ENCODE data around the gene DNAJB1. TPM values are rescaled to one million over a fixed set of nuclear protein-coding genes. Genes with fewer than 3 reads are reported as not detected.
"Not testable (repeated sequence)": the region's sequence is repeated elsewhere in the genome, so short reads cannot be mapped to it uniquely, and the experiment has no call there.

Gene DNAJB1
- total and polyA plus RNA-seq, 3 donors from 2014 or later, result 185 to 386 (median 245) TPM

DNA sequence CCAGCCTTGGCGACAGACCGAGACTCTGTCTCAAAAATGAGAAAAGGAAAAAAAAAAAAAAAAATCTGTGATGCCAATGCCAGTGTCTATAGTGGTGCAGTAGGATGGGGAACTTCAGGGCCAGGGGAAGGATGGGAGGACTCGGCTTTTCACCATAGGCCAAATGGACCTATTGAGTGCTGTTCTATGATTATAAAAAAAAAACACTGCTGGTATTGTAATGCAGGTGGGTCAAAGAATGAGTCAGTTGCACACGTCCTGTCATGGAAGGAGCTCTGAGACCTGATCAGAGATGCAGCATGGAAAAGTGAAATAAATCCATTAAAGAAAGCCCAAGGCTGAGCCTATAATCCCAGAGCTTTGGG lies 7.0 kb downstream of the DNAJB1 start:
- Histone ChIP-seq H3K36me3 (ENCODE audit: low read depth, missing control alignments) (no peaks in the 10 kb centered on the region), H3K27ac (peak overlapping the region in 1 of 2 donors; percentile 70), H3K4me3 (no peak overlapping the region), H3K27me3 (no peaks in the 10 kb centered on the region), H3K4me1 (peaks cover 19% of the 10 kb centered on the region), H3K9me3 (no peaks in the 10 kb centered on the region)
- no peak for DNase-seq
- intact Hi-C loops (cut with DNase I; ENCODE audit: low total_unique reads), result no loop called here
- WGBS, 2 donors, result 83 to 86% methylated on average over 4 of the region's 4 CpGs
- TF ChIP-seq, protein P1, sequence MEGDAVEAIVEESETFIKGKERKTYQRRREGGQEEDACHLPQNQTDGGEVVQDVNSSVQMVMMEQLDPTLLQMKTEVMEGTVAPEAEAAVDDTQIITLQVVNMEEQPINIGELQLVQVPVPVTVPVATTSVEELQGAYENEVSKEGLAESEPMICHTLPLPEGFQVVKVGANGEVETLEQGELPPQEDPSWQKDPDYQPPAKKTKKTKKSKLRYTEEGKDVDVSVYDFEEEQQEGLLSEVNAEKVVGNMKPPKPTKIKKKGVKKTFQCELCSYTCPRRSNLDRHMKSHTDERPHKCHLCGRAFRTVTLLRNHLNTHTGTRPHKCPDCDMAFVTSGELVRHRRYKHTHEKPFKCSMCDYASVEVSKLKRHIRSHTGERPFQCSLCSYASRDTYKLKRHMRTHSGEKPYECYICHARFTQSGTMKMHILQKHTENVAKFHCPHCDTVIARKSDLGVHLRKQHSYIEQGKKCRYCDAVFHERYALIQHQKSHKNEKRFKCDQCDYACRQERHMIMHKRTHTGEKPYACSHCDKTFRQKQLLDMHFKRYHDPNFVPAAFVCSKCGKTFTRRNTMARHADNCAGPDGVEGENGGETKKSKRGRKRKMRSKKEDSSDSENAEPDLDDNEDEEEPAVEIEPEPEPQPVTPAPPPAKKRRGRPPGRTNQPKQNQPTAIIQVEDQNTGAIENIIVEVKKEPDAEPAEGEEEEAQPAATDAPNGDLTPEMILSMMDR (IDR thresholded peaks at IDR 0.05), result no peak
- no peak for TF ChIP-seq POLR2A (IDR thresholded peaks at IDR 0.05)

DNA sequence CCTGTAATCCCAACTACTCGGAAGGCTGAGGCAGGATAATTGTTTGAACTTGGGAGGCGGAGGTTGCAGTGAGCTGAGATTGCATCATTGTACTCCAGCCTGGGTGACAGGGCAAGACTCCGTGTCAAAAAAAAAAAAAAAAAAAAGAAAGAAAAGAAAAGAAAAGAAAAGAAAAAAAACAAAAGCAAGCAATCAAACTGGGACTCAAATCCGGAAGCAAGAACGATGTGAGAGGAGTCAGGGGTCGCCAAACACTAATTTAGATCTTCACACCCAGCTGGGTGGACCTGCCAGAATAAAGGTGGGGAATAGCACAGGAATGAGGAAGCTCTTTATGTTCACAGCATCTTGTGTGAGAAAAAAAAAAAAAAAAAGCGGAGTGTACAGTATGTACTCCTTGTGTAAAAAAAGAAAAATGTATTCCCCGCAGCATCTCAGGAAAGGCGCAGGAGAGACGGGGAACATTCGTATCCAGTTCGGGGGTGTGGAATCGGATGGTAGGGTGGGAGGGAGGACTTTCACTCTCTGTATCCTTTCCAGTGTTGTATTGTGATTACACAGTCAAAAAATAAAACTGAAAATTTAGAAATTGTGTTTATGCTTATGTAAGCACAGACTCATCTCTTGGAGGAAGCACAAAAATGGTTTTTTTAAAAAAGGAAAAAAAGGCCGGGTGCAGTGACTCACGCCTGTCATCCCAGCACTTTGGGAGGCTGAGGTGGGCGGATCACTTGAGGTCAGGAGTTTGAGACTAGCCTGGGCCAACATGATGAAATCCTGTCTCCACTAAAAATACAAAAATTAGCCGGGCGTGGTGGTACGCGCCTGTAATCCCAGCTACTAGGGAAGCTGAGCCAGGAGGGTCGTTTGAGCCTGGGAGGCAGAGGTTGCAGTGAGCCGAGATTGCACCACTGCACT lies 7.6 kb downstream of the DNAJB1 start:
- Histone ChIP-seq H3K27me3 (no peaks in the 10 kb centered on the region), H3K4me1 (peaks cover 13% of the 10 kb centered on the region), H3K9me3 (no peaks in the 10 kb centered on the region), H3K27ac (peak overlapping the region in 1 of 2 donors; percentile 70), H3K4me3 (no peak overlapping the region), H3K36me3 (ENCODE audit: low read depth, missing control alignments) (no peaks in the 10 kb centered on the region)
- intact Hi-C loops (cut with DNase I; ENCODE audit: low total_unique reads), result no loop called here
- TF ChIP-seq POLR2A (IDR thresholded peaks at IDR 0.05), result no peak
- TF ChIP-seq, protein P1 (IDR thresholded peaks at IDR 0.05), result no peak
- WGBS, 2 donors, result 47 to 54% methylated on average over 21 to 22 of the region's 22 CpGs
- DNase-seq, result no peak

DNA sequence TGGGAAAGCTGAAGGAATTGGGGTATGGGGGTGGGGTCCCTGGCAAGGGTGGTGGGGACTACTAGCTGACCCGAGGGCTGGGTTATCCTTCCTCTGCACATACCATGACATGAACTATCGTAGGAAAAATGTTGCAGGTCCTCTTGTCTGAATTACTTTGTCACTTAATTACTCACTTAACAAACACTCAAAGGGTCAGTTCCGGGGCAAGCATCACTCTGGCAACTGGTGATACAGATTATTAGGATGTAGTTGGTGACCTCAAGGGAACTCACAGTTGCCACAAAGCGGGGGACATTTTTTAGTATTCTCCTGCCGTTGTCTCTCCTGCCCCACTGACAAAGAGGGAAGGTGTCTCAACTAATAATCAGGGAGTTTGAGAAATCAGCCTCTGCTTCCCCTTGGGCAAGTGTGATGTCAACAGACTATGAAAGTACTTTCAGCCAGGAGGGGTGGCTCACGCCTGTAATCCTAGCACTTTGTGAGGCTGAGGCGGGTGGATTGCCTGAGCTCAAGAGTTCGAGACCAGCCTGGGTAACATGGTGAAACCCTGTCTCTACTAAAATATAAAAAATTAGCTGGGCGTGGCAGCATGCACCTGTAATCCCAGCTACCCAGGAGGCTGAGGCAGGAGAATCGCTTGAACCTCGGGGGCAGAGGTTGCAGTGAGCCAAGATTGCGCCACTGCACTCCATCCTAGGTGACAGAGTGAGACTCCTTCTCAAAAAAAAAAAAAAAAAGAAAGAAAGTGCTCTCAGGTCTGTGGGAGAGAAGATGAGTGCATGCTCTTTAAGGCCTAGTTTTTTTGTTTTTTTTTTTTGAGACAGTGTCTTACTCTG lies 10.3 kb downstream of the DNAJB1 start:
- Histone ChIP-seq H3K27me3 (no peaks in the 10 kb centered on the region), H3K9me3 (no peaks in the 10 kb centered on the region), H3K4me1 (peaks cover 3% of the 10 kb centered on the region), H3K4me3 (no peak overlapping the region), H3K27ac (no peak overlapping the region), H3K36me3 (ENCODE audit: low read depth, missing control alignments) (no peaks in the 10 kb centered on the region)
- intact Hi-C loops (cut with DNase I; ENCODE audit: low total_unique reads), result no loop called here
- WGBS, 2 donors, result 81 to 84% methylated on average over 12 of the region's 12 CpGs
- DNase-seq, result no peak
- TF ChIP-seq, protein P1 (IDR thresholded peaks at IDR 0.05), result no peak
- no peak for TF ChIP-seq POLR2A (IDR thresholded peaks at IDR 0.05)

DNA sequence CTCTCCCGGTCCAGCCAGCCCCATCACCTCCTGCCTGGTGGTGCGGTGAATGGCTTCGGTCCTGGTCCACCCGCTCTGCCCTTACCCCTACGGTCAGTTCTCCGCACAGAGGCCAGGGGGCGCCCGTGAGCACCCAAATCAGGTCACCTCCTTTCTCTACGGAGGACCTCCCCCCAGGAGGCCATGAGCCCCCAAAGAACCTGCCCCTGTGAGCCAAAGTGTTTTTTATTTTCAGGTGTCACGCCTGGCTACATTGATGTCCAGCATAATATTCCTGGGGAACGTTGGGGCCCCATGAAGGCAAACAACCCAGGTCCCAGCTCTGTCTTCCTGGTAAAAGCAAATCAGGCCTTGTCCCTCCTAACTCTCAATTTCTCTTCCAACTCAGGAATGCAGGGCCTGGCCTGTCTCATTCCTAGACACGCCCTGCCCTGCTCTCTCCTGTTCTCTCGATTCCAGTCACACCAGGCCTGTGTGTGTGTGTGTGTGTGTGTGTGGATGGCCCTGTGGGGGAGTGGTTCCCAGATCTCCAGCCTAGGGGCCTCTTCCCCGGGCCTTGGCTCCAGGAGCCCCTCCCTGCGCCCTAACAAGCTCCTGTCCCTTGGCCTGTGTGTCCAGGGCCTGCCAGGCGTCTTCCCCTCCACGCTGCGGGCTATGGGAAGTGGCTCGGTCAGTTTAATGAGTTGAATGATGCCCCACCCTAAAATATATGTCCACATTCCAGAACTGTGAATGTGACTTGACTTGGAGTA lies 12.5 kb downstream of the DNAJB1 start:
- Histone ChIP-seq H3K9me3 (no peaks in the 10 kb centered on the region), H3K36me3 (ENCODE audit: low read depth, missing control alignments) (no peaks in the 10 kb centered on the region), H3K27ac (no peak overlapping the region), H3K27me3 (no peaks in the 10 kb centered on the region), H3K4me1 (peaks cover 4% of the 10 kb centered on the region), H3K4me3 (no peak overlapping the region)
- TF ChIP-seq POLR2A (IDR thresholded peaks at IDR 0.05), result no peak
- TF ChIP-seq, protein P1 (IDR thresholded peaks at IDR 0.05), result peak in 2 of 3 experiments; percentile 45 to 55
- WGBS, 2 donors, result 66 to 68% methylated on average over 19 of the region's 19 CpGs
- intact Hi-C loops (cut with DNase I; ENCODE audit: low total_unique reads), result no loop called here
- no peak for DNase-seq

DNA sequence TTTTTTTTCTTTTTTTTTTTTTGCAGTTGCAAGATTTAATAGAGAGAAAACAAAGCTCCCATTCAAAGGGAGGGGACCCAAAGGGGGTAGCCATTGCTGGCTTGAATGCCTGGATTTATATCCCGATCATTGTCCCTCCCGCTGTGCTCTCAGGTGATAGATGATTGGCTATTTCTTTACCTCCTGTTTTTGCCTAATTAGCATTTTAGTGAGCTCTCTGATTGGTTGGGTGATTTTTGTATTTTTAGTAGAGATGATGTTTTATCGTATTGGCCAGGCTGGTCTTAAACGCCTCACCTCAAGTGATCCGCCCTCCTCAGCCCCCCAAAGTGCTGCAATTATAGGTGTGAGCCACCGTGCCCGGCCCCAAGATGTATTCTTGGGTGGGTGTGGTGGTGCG lies 13.6 kb downstream of the DNAJB1 start:
- whole genome bisulfite sequencing, 2 donors, result 90 to 95% methylated on average over 8 of the region's 8 CpGs

More for the DNA sequence above, 13.6 kb downstream of the DNAJB1 start:
- H3K27me3 ChIP-seq; intact Hi-C loops (cut with DNase I; ENCODE audit: low total_unique reads); DNase-seq; H3K4me1 ChIP-seq; H3K36me3 ChIP-seq (ENCODE audit: low read depth, missing control alignments); H3K27ac ChIP-seq; H3K4me3 ChIP-seq; H3K9me3 ChIP-seq: not testable (repeated sequence)

Data from testis (tissue), 3 donors.